B cell (primary cell): ENCODE data around the gene P2RX2. TPM values are rescaled to one million over a fixed set of nuclear protein-coding genes. Genes with fewer than 3 reads are reported as not detected.

ENCODE experiments used
- ATAC-seq: fragments of 200-7000 bp; cut with Tn5 transposase; one replicate; pipeline ENCODE4 v1.10.0; 2021; ENCODE audit warnings: low read depth, mild to moderate bottlenecking, moderate number of reproducible peaks, moderate library complexity
- CTCF ChIA-PET: fragments of 350-600 bp; sonication (Branson Sonifier 250); formaldehyde crosslinking; loops from one replicate; lab custom pipeline; 2021; ENCODE audit warnings: antibody characterized with exemption, inconsistent platforms; lab: Charles Lee
- POLR2A ChIA-PET: fragments of 350-600 bp; sonication (Branson Sonifier 250); formaldehyde crosslinking; loops from one replicate; lab custom pipeline; 2021; ENCODE audit warnings: antibody characterized with exemption; lab: Charles Lee
- DNase-seq: peaks from one replicate; pipeline ENCODE4 v3.0.0; 2013
- H2AFZ ChIP-seq: 2 replicates; pipeline ENCODE4 v1.6.1; 2012; ENCODE audit warnings: mild to moderate bottlenecking, low read depth, low read length; ENCODE audit not compliant: insufficient read depth, poor library complexity, severe bottlenecking
- H3K27ac ChIP-seq, 2 donors: 1 replicate in 1 of 2; 2 replicates in 1 of 2; pipeline ENCODE4 v1.5.1; 2012 to 2013; ENCODE audit warnings: low read length in 2 of 2, mild to moderate bottlenecking in 2 of 2, moderate library complexity in 1 of 2
- H3K27me3 ChIP-seq, 4 experiments: fragments of 200-600 bp in 1 of 4; sonication (generic) in 1 of 4; replicated peaks in 1 of 4; 1 replicate in 2 of 4; 2 replicates in 2 of 4; pipeline versions ENCODE4 v1.6.1 to v1.7.0; 2013 to 2016; ENCODE audit warnings: low read length in 3 of 4, mild to moderate bottlenecking in 2 of 4, mixed read lengths in 1 of 4, moderate library complexity in 1 of 4; ENCODE audit not compliant: insufficient read depth in 4 of 4, control insufficient read depth in 3 of 4; ENCODE audit errors: control extremely low read depth in 1 of 4
- H3K36me3 ChIP-seq, 2 experiments: replicated peaks in 1 of 2; 1 replicate in 1 of 2; 2 replicates in 1 of 2; pipeline versions ENCODE4 v1.6.1 to v1.7.1; 2013; ENCODE audit warnings: low read length in 1 of 2; ENCODE audit not compliant: insufficient read depth in 2 of 2, control insufficient read depth in 1 of 2; ENCODE audit errors: control extremely low read depth in 1 of 2, extremely low read depth in 1 of 2
- H3K4me1 ChIP-seq, 2 donors: fragments of 200-600 bp in 1 of 2; sonication (generic) in 1 of 2; 1 replicate in 1 of 2; 2 replicates in 1 of 2; pipeline versions ENCODE4 v1.5.1 to v1.6.1; 2013 to 2017; ENCODE audit warnings: low read length in 2 of 2; ENCODE audit not compliant: control insufficient read depth in 2 of 2, insufficient read depth in 2 of 2
- H3K4me2 ChIP-seq: replicated peaks from 2 replicates; pipeline ENCODE3; 2012; ENCODE audit warnings: mild to moderate bottlenecking, low read depth, low read length; ENCODE audit not compliant: poor library complexity, severe bottlenecking
- H3K4me3 ChIP-seq, 5 experiments: fragments of 200-600 bp in 1 of 5; sonication (generic) in 1 of 5; 1 replicate in 3 of 5; 2 replicates in 2 of 5; pipeline versions ENCODE4 v1.5.1 to v1.7.0; 2011 to 2016; ENCODE audit warnings: low read length in 4 of 5, mild to moderate bottlenecking in 4 of 5, low read depth in 2 of 5, control low read depth in 1 of 5, moderate library complexity in 1 of 5; ENCODE audit not compliant: insufficient read depth in 1 of 5; ENCODE audit errors: control extremely low read depth in 1 of 5, extremely low read depth in 1 of 5
- H3K79me2 ChIP-seq: fragments of 200-600 bp; sonication (generic); one replicate; pipeline ENCODE4 v1.6.0; 2016; ENCODE audit warnings: low read length; ENCODE audit not compliant: control insufficient read depth, insufficient read depth
- H3K9ac ChIP-seq: fragments of 200-600 bp; sonication (generic); 2 replicates; pipeline ENCODE4 v1.6.1; 2017; ENCODE audit warnings: mild to moderate bottlenecking, low read length, moderate library complexity
- H3K9me3 ChIP-seq, 3 donors: one replicate each; pipeline versions ENCODE4 v1.6.1 to v1.7.1; 2013; ENCODE audit warnings: low read length in 2 of 3; ENCODE audit not compliant: control insufficient read depth in 2 of 3, insufficient read depth in 1 of 3; ENCODE audit errors: control extremely low read depth in 1 of 3
- H4K20me1 ChIP-seq: 2 replicates; pipeline ENCODE4 v1.6.0; 2012; ENCODE audit warnings: mild to moderate bottlenecking, low read length; ENCODE audit not compliant: insufficient read depth, control insufficient read depth, poor library complexity, severe bottlenecking
- H3K27ac Mint-ChIP-seq: one replicate; pipeline ENCODE4 v1.8.0; 2021; ENCODE audit warnings: mixed read lengths
- H3K27me3 Mint-ChIP-seq: one replicate; pipeline ENCODE4 v1.8.0; 2021; ENCODE audit warnings: mixed read lengths
- H3K4me1 Mint-ChIP-seq: one replicate; pipeline ENCODE4 v1.8.0; 2021; ENCODE audit warnings: mixed read lengths
- H3K4me3 Mint-ChIP-seq: one replicate; pipeline ENCODE4 v1.8.0; 2021; ENCODE audit warnings: mixed read lengths
- H3K9me3 Mint-ChIP-seq: one replicate; pipeline ENCODE4 v1.8.0; 2022; ENCODE audit warnings: mixed read lengths; ENCODE audit not compliant: insufficient read depth
- EZH2 ChIP-seq: IDR thresholded peaks from 2 replicates; pipeline ENCODE4 v1.6.1; 2012; ENCODE audit warnings: borderline replicate concordance, low read depth, mild to moderate bottlenecking, moderate library complexity, low read length; ENCODE audit not compliant: insufficient read depth, poor library complexity, severe bottlenecking
- WGBS: methylation state at CpG from one replicate; pipeline ENCODE4 v1.1.5; 2013; ENCODE audit warnings: missing lambda C conversion rate; ENCODE audit not compliant: insufficient coverage; 5-methylcytosine and 5-hydroxymethylcytosine counted together
- intact Hi-C: fragments of 100-400 bp; cut with micrococcal nuclease; formaldehyde crosslinking; loops from one replicate; pipeline ENCODE4 v1.10.0; 2022
- polyA plus RNA-seq: library from polyadenylated mRNA; depleted of rRNA; stranded (reverse); fragments of >200 nt; gene quantifications from 2 replicates; pipeline ENCODE4 v1.2.3, GENCODE V29; 2012
- total RNA-seq, 2 donors: library from RNA; stranded (reverse); fragments of 120-200 nt in 1 of 2; gene quantifications; 1 replicate in 1 of 2; 2 replicates in 1 of 2; pipeline versions ENCODE4 v1.2.3 to v1.2.4, GENCODE V29; 2013 to 2022
- TF ChIP-seq, protein P1 (sequence below): fragments of 200-600 bp; IDR thresholded peaks from one replicate; pipeline ENCODE4 v1.8.0; 2022; ENCODE audit warnings: antibody characterized with exemption, mild to moderate bottlenecking

The P2RX2 gene
- total and polyA plus RNA-seq, 2 donors (not counting 1 experiment from before 2014, with no cell fraction given) = not detected

DNA sequence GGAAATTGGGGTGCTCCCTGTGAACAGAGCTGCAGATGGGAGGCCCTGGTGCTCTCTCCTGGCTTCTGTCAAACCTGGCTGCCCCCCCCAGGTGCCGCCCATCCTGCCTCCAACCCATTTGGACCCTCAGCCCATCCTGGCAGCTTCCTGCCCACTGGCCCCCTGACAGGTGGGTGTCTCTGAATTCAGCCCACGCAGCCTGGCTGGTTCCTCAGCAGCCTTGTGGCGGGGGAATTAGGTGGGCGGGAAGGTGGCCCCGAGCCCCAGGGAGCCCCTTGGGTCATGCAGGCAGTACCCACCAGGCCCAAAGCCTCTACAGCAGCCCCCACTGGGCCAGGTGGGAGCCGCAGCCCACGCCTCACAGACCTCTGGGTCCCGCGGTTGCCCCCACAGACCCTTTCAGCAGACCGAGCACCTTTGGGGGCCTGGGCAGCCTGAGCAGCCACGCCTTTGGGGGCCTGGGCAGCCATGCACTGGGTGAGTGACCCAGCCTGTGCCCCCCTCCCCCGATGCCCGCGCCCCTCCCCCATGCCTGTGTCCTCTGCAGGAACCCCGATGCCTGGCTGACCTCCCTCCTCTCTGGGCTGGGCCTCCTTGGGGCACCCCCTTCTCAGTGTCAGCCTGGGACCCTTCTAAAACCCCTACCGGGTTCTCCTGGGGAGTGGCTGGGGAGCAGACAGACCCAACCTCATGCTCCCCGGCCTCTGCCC lies 37.1 kb upstream of the P2RX2 start:
- ChIA-PET POLR2A (no interaction called here), CTCF (no interaction called here)
- Mint-ChIP-seq H3K4me3 (no peak overlapping the region), H3K27ac (no peak overlapping the region), H3K27me3 (no peaks in the 10 kb centered on the region), H3K4me1 (no peaks in the 10 kb centered on the region), H3K9me3 (no peaks in the 10 kb centered on the region)
- Histone ChIP-seq H3K27me3 (no peaks in the 10 kb centered on the region), H3K27ac (no peak overlapping the region), H2AFZ (no peak overlapping the region), H3K79me2 (no peaks in the 10 kb centered on the region), H3K4me3 (no peak overlapping the region), H3K9me3 (no peaks in the 10 kb centered on the region), H3K36me3 (peaks cover 0 to 34% of the 10 kb centered on the region in 2 experiments), H3K4me2 (no peak overlapping the region), H4K20me1 (peaks cover 8% of the 10 kb centered on the region), H3K9ac (no peak overlapping the region), H3K4me1 (no peaks in the 10 kb centered on the region)
- no peak for DNase-seq
- WGBS = 89% methylated on average over 13 of the region's 17 CpGs
- ATAC-seq = no peak
- intact Hi-C loops = no loop called here
- TF ChIP-seq, protein P1, sequence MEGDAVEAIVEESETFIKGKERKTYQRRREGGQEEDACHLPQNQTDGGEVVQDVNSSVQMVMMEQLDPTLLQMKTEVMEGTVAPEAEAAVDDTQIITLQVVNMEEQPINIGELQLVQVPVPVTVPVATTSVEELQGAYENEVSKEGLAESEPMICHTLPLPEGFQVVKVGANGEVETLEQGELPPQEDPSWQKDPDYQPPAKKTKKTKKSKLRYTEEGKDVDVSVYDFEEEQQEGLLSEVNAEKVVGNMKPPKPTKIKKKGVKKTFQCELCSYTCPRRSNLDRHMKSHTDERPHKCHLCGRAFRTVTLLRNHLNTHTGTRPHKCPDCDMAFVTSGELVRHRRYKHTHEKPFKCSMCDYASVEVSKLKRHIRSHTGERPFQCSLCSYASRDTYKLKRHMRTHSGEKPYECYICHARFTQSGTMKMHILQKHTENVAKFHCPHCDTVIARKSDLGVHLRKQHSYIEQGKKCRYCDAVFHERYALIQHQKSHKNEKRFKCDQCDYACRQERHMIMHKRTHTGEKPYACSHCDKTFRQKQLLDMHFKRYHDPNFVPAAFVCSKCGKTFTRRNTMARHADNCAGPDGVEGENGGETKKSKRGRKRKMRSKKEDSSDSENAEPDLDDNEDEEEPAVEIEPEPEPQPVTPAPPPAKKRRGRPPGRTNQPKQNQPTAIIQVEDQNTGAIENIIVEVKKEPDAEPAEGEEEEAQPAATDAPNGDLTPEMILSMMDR = no peak
- no peak for TF ChIP-seq EZH2

GRCh38 chr12:132582058-132582420 lies 36.5 kb upstream of the P2RX2 start:
- H3K27me3 ChIP-seq = no peaks in the 10 kb centered on the region
- peaks cover 0 to 29% of the 10 kb centered on the region in 2 experiments for H3K36me3 ChIP-seq
- no peak overlapping the region for H3K27ac ChIP-seq
- WGBS = 94% methylated on average over 17 of the region's 24 CpGs
- peaks cover 8% of the 10 kb centered on the region for H4K20me1 ChIP-seq
- TF ChIP-seq EZH2 = no peak
- TF ChIP-seq, protein P1 = no peak
- H3K27ac Mint-ChIP-seq = no peak overlapping the region
- POLR2A ChIA-PET = no interaction called here
- H3K9me3 ChIP-seq = no peaks in the 10 kb centered on the region
- ATAC-seq (no peak), DNase-seq (no peak)
- no peak overlapping the region for H3K4me3 ChIP-seq
- H3K9ac ChIP-seq = no peak overlapping the region
- no peak overlapping the region for H3K4me2 ChIP-seq
- intact Hi-C loops = no loop called here
- H3K9me3 Mint-ChIP-seq = no peaks in the 10 kb centered on the region
- H2AFZ ChIP-seq = no peak overlapping the region
- no peaks in the 10 kb centered on the region for H3K4me1 ChIP-seq
- no peaks in the 10 kb centered on the region for H3K4me1 Mint-ChIP-seq
- H3K27me3 Mint-ChIP-seq = no peaks in the 10 kb centered on the region
- H3K4me3 Mint-ChIP-seq = no peak overlapping the region
- no peaks in the 10 kb centered on the region for H3K79me2 ChIP-seq
- CTCF ChIA-PET = no interaction called here
